HG02588 (cell line): ENCODE data around the gene SCAPER.

ENCODE experiments used
- ATAC-seq: cut with Tn5 transposase; IDR thresholded peaks from one replicate; pipeline ENCODE4 v1.9.1; 2021; ENCODE audit warnings: mild to moderate bottlenecking, moderate library complexity; ENCODE audit not compliant: unreplicated experiment

The SCAPER gene

GRCh38 chr15:76905013-76905839 is at the start of gene SCAPER:
Gene SCAPER, minus strand, starts transcription at chr15:76905340. Its CDS starts 21,523 bp downstream, at chr15:76883817.
- ATAC-seq: peak; percentile 75

- no peak for ATAC-seq
Observed at GRCh38 chr15:76954744-76955143, 49.6 kb upstream of the SCAPER start.

DNA sequence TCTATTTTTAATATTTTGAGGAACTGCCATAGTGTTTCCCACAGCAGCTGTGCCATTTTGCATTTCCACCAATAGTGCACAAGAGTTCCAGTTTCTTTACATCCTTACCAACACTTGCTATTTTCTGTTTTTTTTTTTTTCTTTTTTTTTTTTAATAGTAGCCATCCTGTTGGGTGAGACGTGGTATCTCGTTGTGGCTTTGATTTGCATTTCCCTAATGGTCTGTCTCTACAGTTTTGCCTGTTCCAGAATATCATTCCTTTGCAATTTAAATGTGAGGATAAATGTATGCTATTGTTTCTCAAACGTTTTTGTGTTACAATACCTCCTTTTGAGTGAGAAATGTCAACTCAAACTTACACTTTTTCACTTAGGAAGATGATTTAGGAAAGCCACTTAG is 48.8 kb upstream of the SCAPER start:
- ATAC-seq: no peak

DNA sequence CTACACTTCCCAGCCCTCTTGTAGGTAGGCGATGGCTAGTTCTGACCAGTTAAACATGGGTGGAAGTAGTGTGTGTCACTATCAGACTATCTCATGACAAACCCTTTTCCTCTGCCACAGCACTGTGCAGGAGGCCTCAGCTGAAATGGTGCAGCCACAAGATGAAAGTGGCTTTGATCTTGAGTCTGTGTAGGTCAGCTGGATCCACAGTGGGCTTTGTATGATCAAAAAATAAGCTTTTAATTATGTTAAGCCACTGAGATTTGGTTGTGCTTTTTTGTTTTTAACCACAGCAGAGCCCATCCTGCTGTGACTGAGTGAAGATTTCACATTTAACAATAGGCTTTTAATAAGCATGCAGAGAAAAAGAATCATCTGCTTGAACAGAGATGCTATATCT is 46.1 kb upstream of the SCAPER start:
- no peak for ATAC-seq

DNA sequence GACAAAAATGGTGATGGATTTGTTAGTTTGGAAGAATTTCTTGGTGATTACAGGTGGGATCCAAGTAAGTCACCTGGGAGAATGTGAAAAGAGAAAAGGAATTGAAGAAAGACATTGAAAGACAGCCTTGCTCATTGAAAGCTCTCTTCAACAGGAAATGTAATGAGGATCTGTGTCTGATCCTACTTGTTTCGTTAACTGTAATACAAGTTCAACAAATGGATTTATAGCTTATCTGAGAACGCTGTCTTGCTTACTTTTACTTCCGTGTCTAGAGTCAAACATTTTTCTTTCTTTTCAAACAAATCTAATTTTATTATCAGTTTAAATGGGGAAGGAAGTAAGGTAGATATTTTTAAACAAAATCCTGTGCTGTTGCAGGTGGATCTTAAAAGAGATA is 42.3 kb upstream of the SCAPER start:
- ATAC-seq: no peak

- ATAC-seq: no peak
Observed at GRCh38 chr15:76945494-76946093, 40.5 kb upstream of the SCAPER start.

- no peak for ATAC-seq
Observed at GRCh38 chr15:76942331-76942730, 37.2 kb upstream of the SCAPER start.

- ATAC-seq: no peak
Observed at GRCh38 chr15:76941636-76942035, 36.5 kb upstream of the SCAPER start.

- ATAC-seq: no peak
Observed at GRCh38 chr15:76939715-76940114, 34.6 kb upstream of the SCAPER start.

DNA sequence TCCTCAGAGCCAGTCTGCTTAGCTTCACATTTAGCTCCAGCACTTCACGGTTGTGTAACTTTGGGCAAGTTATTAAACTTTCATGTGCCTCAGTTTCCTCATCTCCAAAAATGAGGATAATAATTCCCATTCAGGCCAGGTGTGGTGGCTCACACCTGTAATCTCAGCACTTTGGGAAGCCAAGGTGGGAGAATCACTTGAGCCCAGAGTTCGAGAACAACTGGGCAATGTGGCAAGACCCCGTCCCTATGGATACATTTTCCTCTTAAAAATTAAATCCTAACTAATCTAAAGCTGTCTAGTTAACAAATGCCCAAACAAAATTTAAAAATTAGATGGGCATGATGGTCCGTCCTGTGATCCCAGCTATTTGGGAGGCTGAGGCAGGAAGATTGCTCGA is 33.6 kb upstream of the SCAPER start:
- ATAC-seq: no peak

- ATAC-seq: no peak
Observed at GRCh38 chr15:76936671-76937070, 31.5 kb upstream of the SCAPER start.

GRCh38 chr15:76935620-76936019 is 30.5 kb upstream of the SCAPER start:
- no peak for ATAC-seq

GRCh38 chr15:76932135-76932966 is 27.2 kb upstream of the SCAPER start:
- no peak for ATAC-seq

- ATAC-seq: peak; percentile 98
Observed at GRCh38 chr15:76931397-76932134, 26.4 kb upstream of the SCAPER start, which contains the start of gene RCN2. Gene RCN2, plus strand, starts transcription at chr15:76931749. Its CDS starts 93 bp downstream, at chr15:76931842.

GRCh38 chr15:76930831-76931396 is 25.8 kb upstream of the SCAPER start:
- no peak for ATAC-seq

DNA sequence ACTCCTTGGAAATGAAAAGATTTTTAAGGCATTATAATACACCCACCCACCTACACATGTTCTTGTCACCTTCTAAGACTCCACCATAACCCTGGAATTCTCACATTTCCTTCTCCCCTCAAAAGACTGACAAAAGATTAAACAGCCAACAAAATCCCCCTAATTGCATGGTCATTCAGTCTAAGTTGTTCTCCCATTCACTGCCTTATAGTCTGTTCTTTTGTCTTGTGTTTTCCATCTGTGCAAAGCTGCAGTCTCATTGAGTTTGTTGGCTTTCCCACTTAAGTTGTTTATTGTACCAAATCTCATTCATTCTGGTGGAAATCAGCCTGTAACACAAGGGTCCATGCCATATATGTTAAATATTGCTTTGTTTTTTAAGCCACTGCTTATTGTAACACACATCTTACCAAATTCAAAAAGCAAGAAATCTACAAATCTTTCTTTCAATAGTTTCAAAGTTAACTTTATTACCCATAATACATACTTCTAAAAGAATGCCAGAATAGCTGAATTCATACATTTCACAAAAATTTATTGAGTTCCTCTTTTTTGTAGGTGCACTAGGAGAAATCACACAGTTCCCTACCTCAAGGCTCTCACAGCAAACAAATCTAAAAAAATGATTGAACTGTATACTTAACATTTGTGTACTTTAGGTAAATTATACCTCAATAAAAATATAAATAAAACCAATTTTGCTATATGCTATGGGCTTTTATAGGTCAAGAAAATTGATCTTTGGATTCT is 24.0 kb upstream of the SCAPER start:
- ATAC-seq: no peak

GRCh38 chr15:76928201-76928600 is 23.1 kb upstream of the SCAPER start:
- ATAC-seq: no peak

GRCh38 chr15:76916369-76916768 is 11.2 kb upstream of the SCAPER start:
- ATAC-seq: no peak

GRCh38 chr15:76913737-76914136 is 8.6 kb upstream of the SCAPER start:
- ATAC-seq: no peak

DNA sequence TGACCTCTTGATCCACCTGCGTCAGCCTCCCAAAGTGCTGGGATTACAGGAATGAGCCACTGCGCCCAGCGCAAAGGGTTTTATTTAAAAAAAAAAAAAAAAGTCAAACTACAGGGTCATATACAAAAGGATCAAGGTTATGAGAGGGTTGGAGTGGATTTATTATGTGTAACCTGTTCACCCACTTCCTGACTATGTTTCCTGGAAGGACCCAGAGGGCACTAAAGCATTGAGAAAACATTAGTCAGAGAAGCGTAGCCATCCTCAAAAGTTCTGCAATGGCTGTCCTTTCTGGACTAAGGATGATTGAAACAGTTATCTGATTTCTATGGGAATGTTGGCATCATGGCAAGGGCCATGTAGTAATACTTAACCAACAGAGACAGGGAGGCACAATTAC is 7.3 kb upstream of the SCAPER start:
- no peak for ATAC-seq
